GM19240 (cell line): Measurements from ENCODE around the gene CFAP65.

Experiments
- DNase-seq: peaks from one replicate; pipeline ENCODE4 v3.0.0; 2011; ENCODE audit warnings: low spot score; ENCODE audit not compliant: insufficient read length

The CFAP65 gene

DNA sequence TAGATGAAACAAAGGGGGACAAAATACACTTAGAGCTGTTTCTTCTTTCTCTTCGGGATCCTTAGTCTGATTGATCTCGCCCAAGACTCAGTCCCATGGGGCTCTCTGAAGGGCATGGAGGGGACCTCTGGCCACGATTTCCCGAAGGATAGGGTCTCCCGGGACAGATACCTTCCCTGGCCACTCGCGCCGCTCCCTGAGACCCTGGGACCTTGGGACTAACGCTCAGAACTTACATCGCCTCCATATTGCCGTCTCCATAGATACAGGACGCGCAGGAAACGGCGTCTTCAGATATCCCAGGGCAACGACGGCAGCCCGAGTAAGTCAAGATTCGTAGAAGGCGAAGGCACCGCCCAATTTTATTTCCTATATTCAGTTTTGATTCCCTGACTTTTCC, at the start of gene CFAP65:
TSS of gene CFAP65 (minus strand) at position 265 of the 400 bp plus-strand sequence. CDS start 2,468 bp downstream, outside the sequence.
- DNase-seq: no peak

- DNase-seq: no peak
Observed at GRCh38 chr2:219090436-219091299, 49.4 kb upstream of the CFAP65 start.

DNA sequence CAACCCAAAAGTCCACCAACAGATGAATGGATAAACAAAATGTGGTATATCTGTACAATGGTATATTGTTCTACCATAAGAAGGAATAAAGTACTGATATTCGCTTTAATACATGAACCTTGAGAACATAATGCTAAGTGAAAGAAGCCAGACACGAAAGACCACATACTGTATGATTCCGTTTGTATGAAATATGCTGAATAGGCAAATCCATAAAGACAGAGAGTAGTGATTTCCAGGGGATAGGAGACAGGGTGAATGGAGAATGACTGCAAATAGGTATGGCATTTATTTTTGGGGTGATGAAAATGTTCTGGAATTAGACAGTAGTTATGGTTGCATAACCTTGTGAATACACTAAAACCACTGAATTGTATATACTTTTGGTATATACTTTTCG, 48.0 kb upstream of the CFAP65 start:
- DNase-seq: no peak

GRCh38 chr2:219087848-219088247, 46.5 kb upstream of the CFAP65 start:
- no peak for DNase-seq

- DNase-seq: no peak
Observed at GRCh38 chr2:219087361-219087760, 46.0 kb upstream of the CFAP65 start.

DNA sequence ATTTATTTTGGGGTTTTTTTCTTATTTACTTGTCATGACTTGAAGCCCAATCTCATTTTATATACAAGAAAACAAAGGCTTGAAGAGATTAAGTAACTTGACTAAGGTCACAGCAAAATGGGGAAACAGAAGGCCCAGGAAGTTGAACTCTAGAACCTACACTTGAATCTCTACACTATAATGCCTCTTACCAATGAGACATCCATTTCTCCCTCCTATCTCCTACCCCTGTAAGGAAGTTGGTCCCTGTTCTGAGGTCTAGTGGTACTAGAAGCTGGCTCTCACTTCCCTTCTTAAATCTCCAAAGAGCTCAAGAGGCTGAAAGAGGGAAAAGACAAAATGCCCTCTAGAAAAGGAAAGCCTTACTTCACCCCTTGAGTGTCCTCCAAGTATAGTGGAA, 44.9 kb upstream of the CFAP65 start:
- no peak for DNase-seq

DNA sequence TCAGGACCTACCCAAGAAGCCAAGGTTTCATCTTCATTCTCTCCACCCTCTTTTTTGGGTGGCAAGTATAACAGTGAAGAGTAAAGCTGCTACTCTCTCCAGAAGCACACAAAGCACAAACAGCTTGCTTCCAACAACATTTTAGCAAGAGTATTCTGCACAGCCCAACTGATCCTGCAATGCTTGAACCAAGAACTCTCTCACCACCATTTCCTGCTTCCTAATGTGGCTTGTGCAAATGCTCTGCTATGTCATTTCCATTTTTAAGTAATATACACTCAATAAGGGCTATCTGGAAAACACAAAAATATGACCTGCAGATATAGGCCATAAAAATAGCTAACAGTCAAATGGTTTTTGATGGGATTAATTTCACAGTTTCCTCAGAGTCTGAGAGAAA, 43.5 kb upstream of the CFAP65 start:
- no peak for DNase-seq

DNA sequence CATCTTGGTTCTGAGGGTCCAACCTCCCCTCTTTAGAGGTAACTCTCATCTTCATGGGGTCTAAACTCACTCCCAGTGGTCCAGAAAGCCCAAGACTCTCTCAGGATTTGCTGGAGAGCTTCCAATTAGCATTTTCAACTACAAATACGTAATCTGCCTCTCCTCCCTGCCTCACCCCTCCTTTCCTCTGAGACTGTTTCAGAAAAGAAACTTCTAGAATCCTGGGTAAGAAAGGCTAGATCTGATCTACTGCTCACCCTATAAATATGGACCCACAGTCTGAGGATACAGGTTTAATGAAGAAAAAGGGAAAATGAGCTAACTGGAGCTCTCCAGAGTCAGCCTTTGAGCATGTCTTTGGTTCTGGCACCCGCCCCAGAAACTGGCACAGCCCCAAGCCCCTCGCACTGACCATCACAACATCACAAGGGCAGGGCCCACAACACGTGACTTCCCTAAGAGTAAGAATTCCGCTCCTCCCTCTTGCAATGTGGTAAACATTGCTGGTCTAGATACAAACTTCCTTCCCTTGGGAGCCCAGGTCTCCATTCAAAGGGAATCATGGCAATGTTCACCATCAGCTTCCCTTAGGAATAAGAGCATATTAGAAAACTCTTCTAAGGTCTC, 41.1 kb upstream of the CFAP65 start:
- no peak for DNase-seq

- DNase-seq: no peak
Observed at GRCh38 chr2:219081701-219082331, 40.5 kb upstream of the CFAP65 start.

DNA sequence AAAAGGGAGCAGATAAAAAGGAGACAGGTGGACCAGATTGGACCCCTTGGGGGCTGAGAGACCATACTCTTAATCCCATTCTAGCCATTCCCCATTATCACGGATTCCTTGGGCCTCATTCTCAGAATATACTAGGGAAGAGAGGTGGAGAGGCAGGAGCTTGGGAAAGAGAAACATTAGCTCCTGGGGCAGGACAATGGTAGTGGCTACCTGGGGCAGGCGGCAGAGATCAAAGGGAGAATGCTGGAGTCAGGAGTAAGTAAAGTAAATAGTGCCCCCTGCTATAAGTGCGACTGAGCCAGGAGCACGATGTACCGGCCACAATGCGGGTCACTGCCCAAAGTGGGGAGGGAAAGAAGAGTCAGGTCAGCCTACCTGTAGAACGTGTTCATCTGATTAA, 39.8 kb upstream of the CFAP65 start:
- DNase-seq: no peak

DNA sequence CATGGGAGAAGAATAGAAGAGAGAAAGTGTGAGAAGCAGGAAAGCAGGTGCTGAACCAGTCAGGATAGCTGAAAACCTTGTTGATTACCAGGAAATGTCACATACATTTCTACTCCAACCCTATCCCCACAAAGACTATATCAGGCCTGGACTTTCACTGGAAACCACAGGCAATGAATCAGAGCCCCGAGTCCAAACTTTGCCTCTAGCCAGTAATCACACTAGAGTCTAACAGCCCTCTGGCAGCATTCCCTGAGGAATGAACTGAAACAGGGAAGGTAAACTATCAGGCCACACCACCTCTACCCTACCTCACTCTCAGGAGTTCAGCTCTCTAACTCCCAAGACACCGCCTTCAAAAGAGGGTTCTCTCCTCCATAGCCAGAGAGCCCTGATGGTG, 38.1 kb upstream of the CFAP65 start:
- DNase-seq: no peak

GRCh38 chr2:219078951-219079350, 37.6 kb upstream of the CFAP65 start:
- DNase-seq: no peak

GRCh38 chr2:219078126-219078525, 36.8 kb upstream of the CFAP65 start:
- no peak for DNase-seq

- no peak for DNase-seq
Observed at GRCh38 chr2:219076253-219076652, 34.9 kb upstream of the CFAP65 start.

DNA sequence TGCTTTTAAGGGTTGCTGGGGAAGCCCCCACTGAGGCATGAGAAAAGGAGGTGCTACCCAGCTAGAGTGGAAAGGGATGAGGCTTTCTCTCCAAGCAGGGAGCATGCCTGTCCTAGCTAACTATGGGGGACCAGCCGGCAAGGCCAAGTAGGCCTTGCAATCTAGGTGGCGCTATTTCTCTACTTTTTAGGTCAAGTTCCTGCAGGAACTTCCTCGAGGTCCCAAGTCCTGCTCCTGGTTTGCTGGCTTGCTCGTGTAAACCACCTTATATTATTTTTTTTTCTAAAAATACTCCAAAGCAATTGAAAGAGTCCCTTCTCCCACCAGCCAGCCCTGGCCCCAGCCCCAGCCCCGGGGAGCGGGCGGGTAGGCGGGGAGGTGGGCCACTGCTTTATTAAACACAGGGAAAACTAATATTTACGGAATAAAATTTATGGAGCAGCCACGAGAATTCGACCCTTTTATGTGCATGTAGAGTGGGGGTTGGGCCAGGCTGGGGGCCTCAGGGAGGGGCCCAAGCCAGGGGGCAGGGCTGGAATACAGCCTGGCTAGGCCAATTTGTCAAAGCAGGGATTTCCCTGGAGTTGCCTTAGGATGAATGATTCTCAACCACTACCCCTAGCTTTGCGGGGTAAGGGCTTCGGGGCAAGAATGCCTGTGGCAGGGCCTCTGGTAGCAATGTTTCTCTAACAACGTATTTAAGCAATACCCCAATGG, 32.3 kb upstream of the CFAP65 start:
- DNase-seq: no peak

DNA sequence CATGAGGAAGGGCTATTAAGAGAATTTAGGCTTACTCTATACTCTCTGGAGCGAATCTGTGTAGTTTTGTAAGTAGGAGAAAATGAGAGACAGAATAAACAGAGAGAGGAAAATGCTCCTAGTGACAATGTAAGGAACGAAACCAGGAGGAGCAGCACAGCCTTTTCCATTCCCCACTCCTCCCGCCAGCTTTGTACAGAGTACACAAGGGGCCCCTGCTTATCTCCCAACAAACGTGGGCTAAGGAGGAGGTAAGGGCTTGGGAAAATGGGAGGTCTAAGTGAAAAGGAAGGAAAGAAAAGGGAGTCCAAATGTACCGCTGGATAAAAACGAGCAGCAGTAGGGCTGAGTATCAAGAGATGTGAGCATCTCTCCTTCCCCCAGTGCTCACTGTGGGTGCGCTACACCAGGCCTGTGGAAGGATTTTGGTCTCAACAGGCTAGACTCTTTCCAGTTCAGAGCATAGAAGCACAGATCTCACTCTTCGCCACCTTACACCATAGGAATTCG, 31.5 kb upstream of the CFAP65 start:
- DNase-seq: no peak

DNA sequence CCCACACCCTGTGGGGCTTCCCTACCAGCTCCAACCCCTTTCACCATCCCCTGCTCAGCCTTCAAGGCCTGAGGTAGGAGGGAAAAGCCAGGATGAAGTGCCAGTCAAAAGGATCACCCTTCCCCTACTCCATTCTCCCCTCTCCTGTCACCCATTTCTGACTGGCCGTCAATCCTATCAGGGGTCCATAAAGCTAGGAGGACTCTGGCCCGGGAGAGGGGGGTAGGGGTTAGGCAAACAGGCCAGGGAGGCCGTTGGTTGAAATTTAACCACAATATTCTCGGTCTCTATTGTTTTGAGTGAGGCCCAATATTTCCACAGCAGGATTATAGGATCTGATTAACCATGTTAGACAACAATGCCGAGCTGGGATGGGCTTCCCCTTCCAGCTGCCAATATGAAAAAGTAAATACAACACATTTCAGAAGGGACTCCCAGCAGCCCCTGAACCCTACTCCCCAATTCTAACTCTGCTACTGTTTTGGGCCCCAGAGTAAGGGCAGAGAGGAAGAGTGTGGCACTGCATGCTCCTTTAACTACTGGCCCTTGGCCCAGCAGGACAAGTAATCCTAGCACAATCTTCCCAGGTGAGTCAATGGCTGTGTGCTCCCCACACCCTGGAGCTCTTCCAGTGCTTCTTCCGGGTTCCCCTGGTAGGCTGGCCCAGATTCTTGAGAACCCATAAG, 30.0 kb upstream of the CFAP65 start:
- no peak for DNase-seq

- DNase-seq: no peak
Observed at GRCh38 chr2:219065484-219065883, 24.2 kb upstream of the CFAP65 start.

DNA sequence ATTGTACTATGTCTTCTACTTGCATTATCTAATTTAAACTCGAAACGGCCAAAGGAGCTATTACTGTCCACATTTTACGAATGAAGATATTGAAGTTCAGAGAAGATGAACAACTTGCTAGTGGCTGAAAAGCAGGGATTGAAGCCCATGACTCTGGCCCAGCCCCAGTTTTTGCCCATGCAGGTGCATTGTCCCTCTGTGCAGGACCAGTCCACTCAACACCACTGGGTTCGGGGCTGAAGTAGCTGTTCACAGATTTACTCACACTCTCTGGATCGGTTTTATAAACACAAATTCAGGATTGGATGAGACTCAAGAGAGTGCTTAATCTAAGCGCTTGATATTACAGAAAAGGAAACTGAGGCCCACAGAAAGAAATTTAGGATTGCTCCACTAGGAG, 20.8 kb upstream of the CFAP65 start:
- DNase-seq: no peak

DNA sequence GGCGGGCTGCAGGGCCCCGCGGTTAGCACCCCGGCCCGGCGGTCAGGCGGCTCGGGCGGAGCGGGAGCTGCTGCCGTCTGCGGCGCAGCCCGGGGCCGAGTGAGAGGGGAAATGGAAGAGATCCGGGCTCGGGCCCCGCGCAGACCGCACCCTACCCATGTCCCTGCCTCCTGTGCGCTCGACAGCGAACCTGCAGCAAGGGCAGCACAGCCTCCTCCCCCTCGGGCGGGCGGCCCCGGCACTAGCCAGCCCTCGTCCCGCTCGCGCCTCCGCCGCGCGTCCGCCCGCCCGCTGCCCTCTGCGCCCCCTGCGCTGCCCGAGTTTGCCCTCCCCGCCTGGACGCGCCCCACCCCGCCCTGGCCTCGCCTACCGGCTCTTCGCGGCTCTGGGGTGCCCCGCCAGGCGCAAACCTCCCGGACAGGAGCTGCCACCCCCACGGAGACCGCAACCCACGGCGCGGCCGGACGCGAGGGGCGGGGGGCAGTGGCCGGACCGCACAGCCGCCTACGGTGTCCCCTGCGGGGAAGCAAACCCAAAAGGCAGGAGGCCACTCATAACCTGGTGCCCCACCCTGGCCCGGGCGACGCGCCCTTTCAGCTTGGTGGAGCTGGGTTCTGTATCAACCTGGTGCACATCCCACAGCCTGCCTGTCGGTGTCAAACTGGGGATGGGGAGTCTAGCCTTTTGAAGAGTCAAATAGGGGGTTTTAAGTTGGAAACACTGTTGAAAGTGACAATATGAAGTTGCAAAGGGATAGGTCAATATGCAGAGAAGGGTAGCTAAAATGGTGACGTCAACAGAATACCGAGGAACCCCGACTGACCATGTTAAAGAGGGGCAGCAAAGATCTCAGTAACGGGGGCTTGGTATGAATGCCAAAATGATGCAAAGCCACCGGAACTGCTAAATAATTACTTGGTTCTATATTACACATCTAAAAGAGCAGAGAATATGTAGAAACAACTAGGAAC, 19.8 kb upstream of the CFAP65 start, which contains the start of gene IHH:
TSS of gene IHH (minus strand) at position 101 of the 971 bp plus-strand sequence. CDS start 454 bp downstream, outside the sequence.
- DNase-seq: no peak
